Duodenal mucosa (tissue), 2 donors: ENCODE measurements around the gene CNOT6L.

Experiments
- H3K27ac ChIP-seq: one replicate; pipeline ENCODE4 v1.7.0; 2013; ENCODE audit warnings: low read depth, low read length
- H3K27me3 ChIP-seq, 2 donors: one replicate each; pipeline ENCODE4 v1.7.0; 2013; ENCODE audit warnings: low read length in 2 of 2, control low read depth in 1 of 2; ENCODE audit not compliant: insufficient read depth in 2 of 2, control insufficient read depth in 1 of 2
- H3K36me3 ChIP-seq, 2 donors: one replicate each; pipeline ENCODE4 v1.7.0; 2013; ENCODE audit warnings: low read length in 2 of 2, control low read depth in 1 of 2; ENCODE audit not compliant: insufficient read depth in 2 of 2, control insufficient read depth in 1 of 2
- H3K4me1 ChIP-seq, 2 donors: one replicate each; pipeline ENCODE4 v1.7.0; 2013; ENCODE audit warnings: low read length in 2 of 2, control low read depth in 1 of 2; ENCODE audit not compliant: insufficient read depth in 2 of 2, control insufficient read depth in 1 of 2
- H3K4me3 ChIP-seq, 2 donors: one replicate each; pipeline ENCODE4 v1.7.0; 2013; ENCODE audit warnings: low read length in 2 of 2, low read depth in 1 of 2
- H3K9ac ChIP-seq, 2 donors: one replicate each; pipeline ENCODE4 v1.7.0; 2013; ENCODE audit warnings: low read length in 2 of 2, low read depth in 1 of 2
- H3K9me3 ChIP-seq, 2 donors: one replicate each; pipeline ENCODE4 v1.7.0; 2013; ENCODE audit warnings: low read length in 2 of 2, control low read depth in 1 of 2; ENCODE audit not compliant: control insufficient read depth in 1 of 2

Gene CNOT6L

GRCh38 chr4:77665381-77666069 lies 153.6 kb downstream of the CNOT6L start:
- H3K4me3 ChIP-seq = no peak overlapping the region
- H3K36me3 ChIP-seq = no peaks in the 10 kb centered on the region
- no peak overlapping the region for H3K27ac ChIP-seq
- peaks cover 0 to 3% of the 10 kb centered on the region in 2 donors for H3K4me1 ChIP-seq
- H3K9ac ChIP-seq = no peak overlapping the region
- no peaks in the 10 kb centered on the region for H3K9me3 ChIP-seq
- H3K27me3 ChIP-seq = no peaks in the 10 kb centered on the region
